PC-3 (cell line): Measurements from ENCODE around the gene RPS18.

ENCODE experiments used
- CTCF ChIP-seq: fragments of 300-600 bp; sonication (generic); conservative IDR thresholded peaks from 2 replicates; pipeline ENCODE4 v1.5.1; 2017; ENCODE audit warnings: antibody characterized with exemption, low read depth, mild to moderate bottlenecking, low read length
- EZH2 ChIP-seq: fragments of 300-600 bp; sonication (generic); IDR thresholded peaks from one replicate; pipeline ENCODE4 v1.6.1; 2017; ENCODE audit warnings: antibody characterized with exemption, mild to moderate bottlenecking, low read length; ENCODE audit not compliant: unreplicated experiment
- EZH2phosphoT487 ChIP-seq: fragments of 300-600 bp; sonication (generic); IDR thresholded peaks from 2 replicates; pipeline ENCODE4 v1.6.1; 2018; ENCODE audit warnings: mild to moderate bottlenecking, antibody characterized with exemption, low read length, borderline replicate concordance

- TF ChIP-seq CTCF (no peak), EZH2phosphoT487 (no peak), EZH2 (no peak)
Observed at GRCh38 chr6:33248643-33248931, 23.3 kb upstream of the RPS18 start.
